Gastrocnemius medialis (tissue), 4 donors: Measurements from ENCODE around the gene BLMH.

Experiments used
- POLR2A ChIP-seq, 2 donors: fragments of 450-650 bp; IDR thresholded peaks; one replicate each; pipeline ENCODE4 v1.6.1; 2017; ENCODE audit warnings: antibody characterized with exemption in 2 of 2, mild to moderate bottlenecking in 2 of 2, moderate library complexity in 2 of 2
- TF ChIP-seq, protein P1 (sequence below), 5 experiments: fragments of 450-650 bp in 3 of 5; fragments of 200-600 bp in 2 of 5; sonication (generic) in 2 of 5; IDR thresholded peaks in 4 of 5; conservative IDR thresholded peaks in 1 of 5; 1 replicate in 4 of 5; 2 replicates in 1 of 5; pipeline ENCODE4 v1.5.1; 2016 to 2019; ENCODE audit warnings: antibody characterized with exemption in 5 of 5, mild to moderate bottlenecking in 3 of 5, moderate library complexity in 3 of 5

DNA sequence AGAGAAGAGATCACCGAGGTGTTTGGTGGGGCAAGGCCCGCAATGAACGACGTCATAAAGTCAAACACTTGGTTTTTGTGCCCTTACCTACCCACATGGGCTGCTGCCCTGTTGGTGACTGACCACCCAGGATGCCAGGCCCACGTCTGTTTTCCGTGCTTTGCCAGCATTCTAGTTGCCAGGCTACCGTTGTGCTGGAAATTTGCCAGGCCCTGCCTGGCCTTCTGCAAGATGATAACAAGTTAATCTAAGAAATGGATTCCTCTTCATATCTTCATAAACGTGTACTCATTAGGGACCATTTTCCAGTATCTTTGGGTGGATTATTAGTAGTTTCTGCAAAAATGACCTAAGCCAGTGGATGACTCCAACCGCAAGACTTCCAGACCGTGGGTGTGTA is 91.6 kb downstream of the BLMH start:
- TF ChIP-seq, protein P1, sequence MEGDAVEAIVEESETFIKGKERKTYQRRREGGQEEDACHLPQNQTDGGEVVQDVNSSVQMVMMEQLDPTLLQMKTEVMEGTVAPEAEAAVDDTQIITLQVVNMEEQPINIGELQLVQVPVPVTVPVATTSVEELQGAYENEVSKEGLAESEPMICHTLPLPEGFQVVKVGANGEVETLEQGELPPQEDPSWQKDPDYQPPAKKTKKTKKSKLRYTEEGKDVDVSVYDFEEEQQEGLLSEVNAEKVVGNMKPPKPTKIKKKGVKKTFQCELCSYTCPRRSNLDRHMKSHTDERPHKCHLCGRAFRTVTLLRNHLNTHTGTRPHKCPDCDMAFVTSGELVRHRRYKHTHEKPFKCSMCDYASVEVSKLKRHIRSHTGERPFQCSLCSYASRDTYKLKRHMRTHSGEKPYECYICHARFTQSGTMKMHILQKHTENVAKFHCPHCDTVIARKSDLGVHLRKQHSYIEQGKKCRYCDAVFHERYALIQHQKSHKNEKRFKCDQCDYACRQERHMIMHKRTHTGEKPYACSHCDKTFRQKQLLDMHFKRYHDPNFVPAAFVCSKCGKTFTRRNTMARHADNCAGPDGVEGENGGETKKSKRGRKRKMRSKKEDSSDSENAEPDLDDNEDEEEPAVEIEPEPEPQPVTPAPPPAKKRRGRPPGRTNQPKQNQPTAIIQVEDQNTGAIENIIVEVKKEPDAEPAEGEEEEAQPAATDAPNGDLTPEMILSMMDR (IDR thresholded peaks at IDR 0.05 in 4 of 5, conservative IDR thresholded peaks at IDR 0.05 in 1 of 5): no peak
- no peak for TF ChIP-seq POLR2A (IDR thresholded peaks at IDR 0.05)
